GM21717 (cell line): ENCODE results near the gene VCL.
"Not testable (repeated sequence)": the region's sequence is repeated elsewhere in the genome, so short reads cannot be mapped to it uniquely, and the experiment has no call there.

ENCODE experiments used
- ATAC-seq: cut with Tn5 transposase; IDR thresholded peaks from one replicate; pipeline ENCODE4 v1.9.1; 2021; ENCODE audit warnings: mild to moderate bottlenecking, moderate library complexity; ENCODE audit not compliant: unreplicated experiment

Gene VCL

GRCh38 chr10:74000892-74001669 lies 3.2 kb downstream of the VCL start:
- ATAC-seq = no peak

- no peak for ATAC-seq
Observed at GRCh38 chr10:74006269-74006668, 8.4 kb downstream of the VCL start.

DNA sequence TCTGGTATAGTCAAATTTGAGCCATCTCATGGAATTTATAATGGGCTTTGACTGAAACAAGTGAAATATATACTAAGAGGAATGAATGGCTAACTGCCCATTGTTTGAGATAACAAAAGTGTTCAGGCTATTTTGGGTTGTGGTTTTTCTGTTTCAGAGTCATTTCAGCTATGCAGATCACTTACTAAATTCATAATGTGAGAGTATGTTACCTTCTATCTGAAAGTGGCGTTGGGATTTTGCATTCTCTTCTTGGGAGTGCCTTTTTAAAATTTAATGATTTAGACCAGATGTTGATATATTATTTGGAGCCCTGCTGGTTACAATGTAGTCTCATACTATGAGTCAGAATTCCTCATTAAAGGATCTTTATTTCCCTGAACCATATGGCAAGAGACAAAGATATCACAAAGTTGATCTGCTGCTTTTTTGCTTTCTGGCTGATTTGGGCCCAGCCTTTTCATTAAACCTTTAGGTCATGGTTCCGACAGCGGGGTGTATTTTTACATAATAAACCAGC lies 10.4 kb downstream of the VCL start:
- ATAC-seq = no peak

DNA sequence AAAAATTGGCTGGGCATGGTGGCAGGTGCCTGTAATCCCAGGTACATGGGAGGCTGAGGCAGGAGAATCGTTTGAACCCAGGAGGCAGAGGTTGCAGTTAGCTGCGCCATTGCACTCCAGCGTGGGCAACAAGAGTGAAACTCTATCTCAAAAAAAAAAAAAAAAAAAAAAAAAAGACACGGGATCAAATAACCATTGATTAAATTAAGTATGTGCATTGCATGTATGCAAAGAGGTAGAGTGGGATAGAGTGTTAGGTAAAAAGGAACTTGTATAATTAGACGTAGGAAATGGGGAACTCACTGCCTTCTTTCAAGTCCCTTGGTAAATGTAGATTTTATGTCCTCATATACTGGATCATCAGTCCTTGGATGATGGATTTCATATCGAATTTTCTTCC lies 13.1 kb downstream of the VCL start:
- ATAC-seq = no peak

DNA sequence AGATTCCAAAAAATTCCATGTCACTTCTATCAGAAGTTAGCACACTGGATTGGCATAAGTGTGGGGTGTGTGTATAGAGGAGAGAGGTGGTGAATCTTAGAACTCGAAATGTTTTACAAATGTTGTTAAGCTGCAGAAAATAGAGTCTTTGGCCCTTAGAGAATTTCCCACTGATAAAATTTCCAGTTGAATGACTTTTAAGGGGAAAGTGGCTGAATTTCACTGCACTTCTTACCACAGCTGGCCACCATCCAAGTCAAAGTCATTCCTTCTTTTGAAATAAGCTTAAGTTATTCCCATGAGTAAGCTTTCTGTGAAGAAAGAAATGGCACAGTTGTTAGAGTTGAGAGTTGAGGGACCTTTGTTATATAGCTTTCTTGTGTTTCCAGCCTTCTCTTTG lies 13.9 kb downstream of the VCL start:
- ATAC-seq = no peak

GRCh38 chr10:74012480-74012879 lies 14.6 kb downstream of the VCL start:
- ATAC-seq = no peak

- ATAC-seq = no peak
Observed at GRCh38 chr10:74013004-74013403, 15.1 kb downstream of the VCL start.

- not testable (repeated sequence) for ATAC-seq
Observed at GRCh38 chr10:74014574-74014973, 16.7 kb downstream of the VCL start.

GRCh38 chr10:74018241-74018640 lies 20.3 kb downstream of the VCL start:
- no peak for ATAC-seq

- no peak for ATAC-seq
Observed at GRCh38 chr10:74021248-74022055, 23.5 kb downstream of the VCL start.

GRCh38 chr10:74022926-74023629 lies 25.2 kb downstream of the VCL start:
- ATAC-seq = no peak

GRCh38 chr10:74024600-74024999 lies 26.7 kb downstream of the VCL start:
- no peak for ATAC-seq

- no peak for ATAC-seq
Observed at GRCh38 chr10:74025380-74025978, 27.6 kb downstream of the VCL start.

GRCh38 chr10:74026428-74027015 lies 28.6 kb downstream of the VCL start:
- ATAC-seq = no peak

DNA sequence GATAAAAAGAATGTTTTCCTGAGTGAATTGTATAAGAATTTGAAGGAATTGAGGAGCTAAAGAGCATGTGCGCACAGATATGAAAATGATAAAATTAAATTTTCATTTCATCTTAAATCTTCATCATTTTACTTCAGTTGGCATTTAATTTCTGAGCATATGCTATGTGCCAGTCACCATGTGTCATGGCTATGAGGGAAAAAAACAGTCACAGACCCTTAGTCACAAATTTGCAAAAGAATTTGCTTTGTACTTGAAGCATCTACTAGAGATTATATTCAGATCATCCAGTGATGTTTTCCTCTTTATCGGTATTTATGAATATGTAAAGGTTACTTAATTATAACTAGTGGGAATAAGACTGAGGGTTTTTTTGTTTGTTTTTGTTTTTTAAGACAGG lies 29.8 kb downstream of the VCL start:
- no peak for ATAC-seq

- no peak for ATAC-seq
Observed at GRCh38 chr10:74029943-74030342, 32.0 kb downstream of the VCL start.

- not testable (repeated sequence) for ATAC-seq
Observed at GRCh38 chr10:74032208-74032607, 34.3 kb downstream of the VCL start.

DNA sequence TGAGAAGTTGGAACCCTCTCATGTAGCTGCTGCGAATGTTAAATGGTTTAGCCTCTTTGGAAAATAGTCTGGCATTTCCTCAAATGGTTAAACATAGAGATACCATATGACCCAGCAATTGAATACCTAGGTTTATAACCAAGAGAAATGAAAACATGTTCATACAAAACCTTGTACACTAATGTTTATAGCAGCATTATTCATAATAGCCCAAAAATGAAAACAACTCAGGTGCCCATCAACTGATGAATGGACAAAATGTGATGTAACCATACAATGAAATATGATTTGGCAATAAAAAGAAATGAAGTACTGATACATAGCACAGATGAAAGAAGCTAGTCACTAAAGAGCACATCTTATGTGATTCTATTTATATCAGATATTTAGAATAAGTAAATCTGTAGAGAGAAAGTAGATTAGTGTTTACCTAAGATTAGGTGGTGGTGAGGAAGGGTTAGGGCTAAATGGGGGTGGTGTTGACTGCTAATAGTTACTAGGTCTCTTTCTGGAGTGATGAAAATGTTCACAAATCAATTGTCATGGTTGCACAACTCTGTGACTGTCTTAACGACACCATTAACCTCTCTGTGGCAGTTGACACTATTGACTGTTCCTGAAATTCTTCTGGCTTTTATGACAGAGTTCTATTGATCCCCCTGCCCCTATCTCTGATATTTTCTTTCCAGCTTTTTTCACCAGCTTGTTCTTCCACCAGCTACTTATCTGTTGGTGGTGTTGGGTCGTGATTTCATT lies 35.2 kb downstream of the VCL start:
- ATAC-seq = no peak

GRCh38 chr10:74033702-74034101 lies 35.8 kb downstream of the VCL start:
- ATAC-seq = no peak

- no peak for ATAC-seq
Observed at GRCh38 chr10:74034301-74034700, 36.4 kb downstream of the VCL start.
